Prostate gland (tissue), 2 donors: Measurements from ENCODE around the gene FGF9. TPM values are rescaled to one million over a fixed set of nuclear protein-coding genes. Genes with fewer than 3 reads are reported as not detected.

Experiments
- DNase-seq: peaks from one replicate; pipeline ENCODE4 v3.0.0-alpha.2; 2019; ENCODE audit warnings: low spot score
- H3K27ac ChIP-seq, 2 donors: fragments of 200-600 bp; sonication (generic); 2 replicates each; pipeline ENCODE4 v1.5.1; 2017 to 2019
- H3K27me3 ChIP-seq: fragments of 200-600 bp; sonication (generic); replicated peaks from 2 replicates; pipeline ENCODE4 v1.5.1; 2019; ENCODE audit not compliant: insufficient read depth
- H3K36me3 ChIP-seq, 2 donors: fragments of 200-600 bp; sonication (generic); 1 replicate in 1 of 2; 2 replicates in 1 of 2; pipeline versions ENCODE4 v1.5.1 to v1.8.1; 2017 to 2019
- H3K4me1 ChIP-seq: fragments of 200-600 bp; sonication (generic); replicated peaks from 2 replicates; pipeline ENCODE4 v1.5.1; 2019
- H3K4me3 ChIP-seq, 2 donors: fragments of 200-600 bp; sonication (generic); 2 replicates each; pipeline ENCODE4 v1.5.1; 2017 to 2019
- H3K9me3 ChIP-seq: fragments of 200-600 bp; sonication (generic); 2 replicates; pipeline ENCODE4 v1.5.1; 2017
- CTCF ChIP-seq, 4 experiments: fragments of 200-600 bp in 2 of 4; fragments of 450-650 bp in 2 of 4; sonication (generic) in 2 of 4; IDR thresholded peaks; 1 replicate in 3 of 4; 2 replicates in 1 of 4; pipeline ENCODE4 v1.5.1; 2016 to 2019; ENCODE audit warnings: antibody characterized with exemption in 4 of 4, mild to moderate bottlenecking in 2 of 4, moderate library complexity in 2 of 4
- POLR2A ChIP-seq: fragments of 450-650 bp; IDR thresholded peaks from one replicate; pipeline ENCODE4 v1.6.1; 2016; ENCODE audit warnings: antibody characterized with exemption, mild to moderate bottlenecking
- POLR2AphosphoS5 ChIP-seq: sonication (generic); formaldehyde crosslinking; IDR thresholded peaks from one replicate; pipeline ENCODE4 v1.6.1; 2017; ENCODE audit warnings: antibody characterized with exemption
- WGBS: methylation state at CpG from one replicate; pipeline ENCODE4 v1.1.5; 2018; 5-methylcytosine and 5-hydroxymethylcytosine counted together
- intact Hi-C: fragments of 100-400 bp; cut with DNase I; formaldehyde crosslinking; loops from one replicate; pipeline ENCODE4 v1.14.2; 2022
- total RNA-seq, 2 donors: library from RNA; depleted of rRNA; stranded (reverse); fragments of >200 nt; gene quantifications; one replicate each; pipeline ENCODE4 v1.1.0, GENCODE V29; 2016

Gene FGF9
- total RNA-seq, 2 donors from 2014 or later, result 0.14 to 1.6 TPM

GRCh38 chr13:21670006-21670882 lies 629 bp upstream of the FGF9 start:
- Histone ChIP-seq H3K4me1 (no peaks in the 10 kb centered on the region), H3K4me3 (peak overlapping the region; percentile 34 to 37), H3K27me3 (peaks cover 8% of the 10 kb centered on the region), H3K27ac (no peak overlapping the region), H3K9me3 (no peaks in the 10 kb centered on the region), H3K36me3 (no peaks in the 10 kb centered on the region)
- under 1% methylated on average over 61 of the region's 70 CpGs for WGBS
- intact Hi-C loops, result no loop called here
- DNase-seq, result no peak
- no peak for TF ChIP-seq CTCF (IDR thresholded peaks at IDR 0.05)
- no peak for TF ChIP-seq POLR2A
- TF ChIP-seq POLR2AphosphoS5, result no peak

- peaks cover 10% of the 10 kb centered on the region for H3K27me3 ChIP-seq
- H3K4me3 ChIP-seq, result peak overlapping the region in 1 of 2 donors; percentile 1
- no peaks in the 10 kb centered on the region for H3K36me3 ChIP-seq
- no peak overlapping the region for H3K27ac ChIP-seq
- 2% methylated on average over 15 of the region's 15 CpGs for WGBS
- no peak for TF ChIP-seq POLR2A
- no peak for TF ChIP-seq POLR2AphosphoS5
- TF ChIP-seq CTCF (IDR thresholded peaks at IDR 0.05), result no peak
- H3K4me1 ChIP-seq, result no peaks in the 10 kb centered on the region
- intact Hi-C loops, result no loop called here
- H3K9me3 ChIP-seq, result no peaks in the 10 kb centered on the region
- DNase-seq, result no peak
Measured at GRCh38 chr13:21671620-21672286, 880 bp downstream of the FGF9 start.

GRCh38 chr13:21672287-21672680 lies 1.4 kb downstream of the FGF9 start:
- H3K27me3 ChIP-seq, result peaks cover 13% of the 10 kb centered on the region
- WGBS, result 2% methylated on average over 4 of the region's 4 CpGs

GRCh38 chr13:21672796-21673538 lies 2.1 kb downstream of the FGF9 start:
- Histone ChIP-seq H3K36me3 (no peaks in the 10 kb centered on the region), H3K4me1 (no peaks in the 10 kb centered on the region), H3K9me3 (no peaks in the 10 kb centered on the region), H3K27ac (no peak overlapping the region), H3K4me3 (peak overlapping the region; percentile 38 to 43), H3K27me3 (peaks cover 13% of the 10 kb centered on the region)
- TF ChIP-seq CTCF (IDR thresholded peaks at IDR 0.05), result no peak
- TF ChIP-seq POLR2AphosphoS5, result no peak
- TF ChIP-seq POLR2A, result no peak
- no peak for DNase-seq
- WGBS, result 5% methylated on average over 24 of the region's 24 CpGs
- intact Hi-C loops, result no loop called here

More at GRCh38 chr13:21672287-21672680, 1.4 kb downstream of the FGF9 start:
- Histone ChIP-seq H3K9me3 (no peaks in the 10 kb centered on the region), H3K4me3 (peak overlapping the region in 1 of 2 donors; percentile 1), H3K4me1 (no peaks in the 10 kb centered on the region), H3K27ac (no peak overlapping the region), H3K36me3 (no peaks in the 10 kb centered on the region)
- DNase-seq, result no peak
- intact Hi-C loops, result no loop called here
- TF ChIP-seq CTCF (IDR thresholded peaks at IDR 0.05) (no peak), POLR2A (no peak), POLR2AphosphoS5 (no peak)
